Middle frontal gyrus (tissue), 1 donor: ENCODE results near the gene CDH20.
"Not testable (repeated sequence)": the region's sequence is repeated elsewhere in the genome, so short reads cannot be mapped to it uniquely, and the experiment has no call there.

Experiments
- DNase-seq: peaks from one replicate; pipeline ENCODE4 v3.0.0-alpha.2; 2015; ENCODE audit warnings: low spot score; ENCODE audit errors: extremely low spot score

CDH20 gene

DNA sequence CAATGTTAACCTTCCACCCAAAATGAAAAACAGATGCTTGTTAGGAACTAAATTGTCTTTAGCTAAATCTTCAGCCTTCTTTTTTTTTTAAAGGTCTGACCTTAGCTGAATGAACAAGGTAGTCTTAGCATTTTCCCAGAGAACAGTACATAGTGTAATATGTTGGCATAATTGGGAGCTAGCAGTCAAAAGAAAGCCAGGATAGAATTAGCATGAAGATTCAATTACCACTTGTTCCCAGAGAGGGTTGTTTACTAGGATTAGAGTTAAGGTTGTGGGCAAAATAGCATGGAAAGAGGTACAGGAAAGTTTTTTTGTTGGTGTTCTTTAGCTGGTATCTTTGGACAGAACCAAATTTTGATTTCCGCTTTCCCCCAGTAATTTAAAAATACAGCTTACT, 6.9 kb downstream of the CDH20 start:
- DNase-seq = no peak

GRCh38 chr18:61348230-61348629, 15.0 kb downstream of the CDH20 start:
- no peak for DNase-seq

DNA sequence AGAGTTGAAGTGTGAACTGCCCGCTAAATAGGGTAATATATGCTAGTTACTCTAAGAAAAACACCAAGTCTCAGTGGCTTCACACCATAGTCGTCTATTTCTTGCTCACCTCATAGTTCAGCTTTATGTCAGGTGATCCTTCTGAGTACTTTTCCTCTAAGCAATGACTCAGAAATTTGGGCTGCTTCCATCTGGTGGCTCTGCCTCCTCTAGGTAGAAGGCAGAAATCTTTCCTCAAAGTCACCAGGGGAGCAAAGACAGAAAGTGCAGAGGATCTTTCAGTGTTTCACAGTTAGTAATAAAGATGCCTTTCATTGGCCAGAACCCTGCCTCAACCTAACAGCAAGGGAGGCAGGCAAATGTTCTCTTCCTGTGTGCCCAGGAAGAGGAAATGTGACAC, 17.3 kb downstream of the CDH20 start:
- DNase-seq = no peak

- no peak for DNase-seq
Measured at GRCh38 chr18:61352059-61352458, 18.8 kb downstream of the CDH20 start.

DNA sequence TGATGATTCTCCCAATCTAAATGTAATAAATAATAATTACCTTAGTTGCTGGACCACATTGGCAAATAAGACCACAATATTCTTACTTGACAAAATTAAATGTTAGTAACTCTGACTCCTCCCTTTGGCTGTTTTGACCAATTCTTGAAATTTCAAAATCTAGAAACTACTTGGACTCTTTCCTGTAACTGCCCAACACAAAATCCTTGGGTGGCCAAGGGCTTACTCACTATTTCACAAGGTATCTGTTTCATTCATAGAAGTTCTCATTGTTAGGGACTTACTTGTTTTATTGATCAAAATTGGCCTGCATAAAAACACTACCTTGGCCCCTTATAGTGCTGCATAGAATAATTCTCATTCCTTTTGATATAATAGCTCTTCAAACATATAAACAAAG, 19.4 kb downstream of the CDH20 start:
- DNase-seq = no peak

DNA sequence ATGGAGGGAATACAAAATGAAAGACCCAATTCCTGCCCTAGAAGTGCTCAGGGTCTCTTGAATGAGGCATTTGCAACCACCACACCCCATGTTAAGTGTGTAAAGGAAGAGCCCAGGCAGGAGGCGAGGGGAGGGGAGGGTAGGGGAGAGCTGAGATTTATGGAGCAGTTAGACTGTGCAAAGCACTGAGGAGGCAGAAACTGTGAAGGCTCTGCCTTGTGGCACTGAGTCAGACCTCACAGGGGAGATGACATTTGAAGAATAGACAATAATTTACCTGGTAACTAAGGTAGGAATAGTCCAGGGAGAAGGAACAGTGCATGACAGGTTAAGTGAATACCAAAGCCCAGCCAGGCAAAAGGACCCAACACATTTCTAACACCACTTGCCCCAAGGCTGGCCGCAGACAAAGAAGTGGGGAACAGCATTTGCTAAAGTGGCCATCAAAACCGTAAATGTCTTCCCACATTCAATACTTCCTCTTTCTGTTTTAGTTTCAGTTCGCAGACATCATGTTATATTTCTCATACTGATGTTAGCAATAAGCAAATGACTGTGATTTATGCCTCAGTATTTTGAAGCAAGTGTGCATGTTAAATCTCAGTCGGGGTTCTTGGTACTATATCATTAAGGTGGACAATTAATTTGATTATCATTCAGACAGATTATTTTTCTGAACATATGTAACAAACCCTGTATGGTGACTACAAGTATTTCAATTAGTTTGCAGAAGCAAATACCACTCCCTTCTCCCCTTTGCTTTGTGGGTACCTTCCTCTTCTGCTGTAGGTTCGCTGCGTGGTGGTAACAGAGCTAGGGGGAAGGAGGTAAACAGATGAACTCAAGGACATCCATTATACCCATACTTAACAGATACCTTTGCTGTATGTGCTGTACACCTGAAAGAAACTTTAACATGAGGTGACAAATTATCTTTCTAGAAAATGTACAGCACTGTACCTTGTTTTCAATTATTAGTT, 27.5 kb downstream of the CDH20 start:
- DNase-seq = no peak

DNA sequence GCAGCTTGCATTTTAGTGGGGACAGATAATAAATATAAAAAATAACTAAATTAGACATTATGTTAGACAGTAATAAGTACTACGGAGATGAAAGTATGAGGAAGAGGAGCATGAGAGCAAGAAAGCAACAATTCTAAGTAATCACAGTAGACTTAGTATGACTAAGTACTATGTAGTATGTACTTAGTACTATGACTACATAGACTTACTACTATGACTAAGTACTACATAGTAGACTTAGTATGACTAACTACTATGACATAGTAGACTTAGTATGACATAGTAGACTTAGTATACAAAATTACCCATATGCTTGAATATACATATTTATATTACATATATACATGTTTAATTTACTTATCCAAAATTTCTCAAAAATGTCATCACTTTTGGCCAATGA, 29.3 kb downstream of the CDH20 start:
- DNase-seq = no peak

- DNase-seq = no peak
Measured at GRCh38 chr18:61364953-61365352, 31.7 kb downstream of the CDH20 start.

DNA sequence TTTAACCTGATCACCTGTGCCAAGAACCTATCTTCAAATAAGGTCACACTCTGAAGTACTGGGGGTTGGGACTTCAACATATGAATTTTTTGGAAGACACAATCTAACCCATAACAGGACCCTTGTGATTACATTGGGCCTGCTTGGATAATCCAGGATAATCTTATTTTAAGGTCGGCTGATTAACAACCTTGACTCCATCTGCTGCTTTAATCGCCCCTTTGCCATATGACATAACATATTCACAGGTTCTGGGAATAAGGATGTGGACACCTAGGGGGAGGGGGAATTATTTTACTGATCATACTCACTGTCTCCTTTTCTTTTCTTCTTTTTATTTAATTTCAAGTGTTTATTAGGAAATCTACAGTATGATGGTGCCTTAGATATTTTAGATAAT, 34.8 kb downstream of the CDH20 start:
- no peak for DNase-seq

DNA sequence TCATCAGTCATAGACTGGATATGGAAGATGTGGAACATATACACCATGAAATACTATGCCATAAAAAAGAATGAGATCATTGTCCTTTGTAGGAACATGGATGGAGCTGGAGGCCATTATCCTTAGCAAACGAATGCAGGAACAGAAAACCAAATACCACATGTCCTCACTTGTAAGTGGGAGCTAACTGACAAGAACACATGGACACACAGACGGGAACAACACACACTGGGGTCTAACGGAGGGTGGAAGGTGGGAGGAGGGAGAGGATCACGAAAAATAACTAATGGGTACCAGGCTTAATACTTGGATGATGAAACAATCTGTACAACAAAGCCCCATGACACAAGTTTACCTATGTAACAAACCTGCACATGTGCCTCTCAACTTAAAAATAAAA, 36.4 kb downstream of the CDH20 start:
- DNase-seq = not testable (repeated sequence)

DNA sequence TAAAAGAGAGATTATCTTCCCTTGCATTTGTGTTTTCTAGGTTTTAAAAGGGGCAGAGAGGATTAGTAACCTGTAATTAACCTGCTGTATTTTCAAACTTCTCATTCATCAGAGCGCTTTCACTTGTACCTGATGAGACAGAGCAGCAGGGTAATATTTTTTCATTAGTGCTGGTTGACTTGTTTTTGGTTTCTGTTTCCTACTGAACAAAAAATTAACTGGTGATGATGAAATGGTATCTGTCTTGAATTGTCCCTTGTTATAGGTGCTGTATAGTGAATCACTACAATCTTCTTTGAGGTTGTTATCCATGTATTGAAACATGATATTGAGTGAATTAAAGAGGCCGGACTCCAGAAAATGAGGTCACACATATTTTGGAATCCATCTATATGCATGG, 37.9 kb downstream of the CDH20 start:
- DNase-seq = no peak

- DNase-seq = no peak
Measured at GRCh38 chr18:61379827-61380226, 46.6 kb downstream of the CDH20 start.

GRCh38 chr18:61388010-61388409, 54.8 kb downstream of the CDH20 start:
- DNase-seq = no peak

DNA sequence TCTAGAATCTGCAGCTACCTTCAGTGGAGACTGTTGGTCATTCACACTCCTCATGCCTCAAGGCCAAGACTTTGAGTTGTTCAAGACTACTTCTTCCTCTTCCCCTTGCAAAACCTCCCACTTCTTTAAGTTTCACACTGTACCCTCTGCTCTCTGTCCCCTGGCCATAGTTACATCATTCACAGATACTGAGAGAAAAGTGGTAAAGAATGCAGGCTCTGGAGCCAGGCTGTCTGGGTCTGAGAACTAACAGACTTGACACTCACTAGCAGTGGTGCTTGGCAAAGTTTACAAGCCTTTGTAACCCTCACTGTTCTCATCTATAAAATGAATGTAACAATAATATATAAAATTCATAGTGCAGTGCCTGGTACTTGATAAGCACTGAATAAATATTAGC, 61.8 kb downstream of the CDH20 start:
- DNase-seq = no peak

DNA sequence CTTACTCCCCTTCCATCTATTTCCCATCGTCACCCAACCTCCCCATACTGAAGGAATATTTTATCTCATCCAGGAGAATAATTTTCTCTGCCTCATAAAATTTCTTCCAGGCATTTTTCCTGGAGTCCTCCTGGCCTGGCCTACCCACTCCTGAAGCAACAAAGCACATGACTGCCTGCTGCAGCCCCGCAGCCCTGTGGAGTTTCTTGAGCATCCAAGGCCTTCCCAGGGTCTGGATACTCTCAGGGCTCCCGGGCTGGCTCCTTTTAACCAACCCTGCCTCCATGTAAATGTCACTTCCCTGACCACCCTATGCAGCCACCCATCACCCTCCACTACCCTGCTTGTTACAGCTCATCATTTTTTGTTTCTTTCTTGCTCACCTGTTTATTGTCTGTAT, 64.0 kb downstream of the CDH20 start:
- no peak for DNase-seq

DNA sequence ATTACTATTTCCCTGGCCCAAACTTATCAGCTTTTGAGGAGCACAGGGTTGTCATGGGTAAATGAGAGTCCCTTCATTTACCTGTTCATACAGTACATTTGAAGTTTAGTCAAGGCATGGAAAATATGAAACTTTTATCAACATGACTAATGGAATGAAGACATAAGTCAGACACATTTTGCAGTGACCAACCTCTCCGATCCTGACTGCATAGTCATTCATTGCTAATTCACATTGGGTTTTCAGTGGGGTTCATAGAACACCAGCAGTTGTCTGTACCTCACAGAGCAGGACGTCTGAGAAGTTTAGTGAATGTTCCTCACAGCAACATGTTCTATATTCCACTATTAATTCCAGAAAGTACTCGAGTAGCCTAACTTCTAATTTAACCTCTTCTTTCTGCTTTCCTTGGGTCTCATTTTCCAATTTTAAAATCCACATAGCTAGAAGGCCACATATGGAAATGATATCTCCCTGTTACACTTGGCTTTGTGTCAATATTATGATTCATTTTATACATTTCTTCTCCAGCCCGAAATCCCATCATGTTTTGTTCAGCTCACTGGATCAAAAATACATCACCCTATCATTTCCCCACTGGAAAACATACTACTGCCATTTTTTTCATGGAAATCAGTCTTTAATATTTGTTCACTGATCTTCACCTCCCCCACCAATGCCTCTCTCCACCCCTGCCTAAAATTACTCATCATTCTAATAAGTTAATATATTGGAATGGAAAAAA, 65.9 kb downstream of the CDH20 start:
- DNase-seq = no peak

- no peak for DNase-seq
Measured at GRCh38 chr18:61400016-61400635, 66.9 kb downstream of the CDH20 start.

- no peak for DNase-seq
Measured at GRCh38 chr18:61400716-61401115, 67.5 kb downstream of the CDH20 start.

- no peak for DNase-seq
Measured at GRCh38 chr18:61402726-61403125, 69.5 kb downstream of the CDH20 start.

GRCh38 chr18:61413396-61413795, 80.2 kb downstream of the CDH20 start:
- peak; percentile 63 for DNase-seq

GRCh38 chr18:61414086-61414485, 80.9 kb downstream of the CDH20 start:
- DNase-seq = no peak

GRCh38 chr18:61419763-61420162, 86.5 kb downstream of the CDH20 start:
- DNase-seq = no peak
